H1 (cell line): ENCODE results near the gene SYNDIG1. TPM values are rescaled to one million over a fixed set of nuclear protein-coding genes. Genes with fewer than 3 reads are reported as not detected.

Source experiments
- CTCF ChIA-PET: fragments of 300-600 bp; sonication (Branson Sonifier 250); formaldehyde crosslinking; loops from one replicate; lab custom pipeline; 2021; ENCODE audit not compliant: partially characterized antibody; lab: Charles Lee
- POLR2A ChIA-PET: fragments of 300-600 bp; sonication (Branson Sonifier 250); formaldehyde crosslinking; loops from one replicate; lab custom pipeline; 2021; ENCODE audit warnings: inconsistent platforms; ENCODE audit not compliant: partially characterized antibody; lab: Charles Lee
- DNase-seq, 2 experiments: peaks; one replicate each; pipeline versions ENCODE4 v3.0.0 to v3.0.0-alpha.2; 2010 to 2022; ENCODE audit warnings: low spot score in 2 of 2, low read depth in 1 of 2, mixed read lengths in 1 of 2
- FAIRE-seq: peaks from 2 replicates; lab custom pipeline; 2011; peaks lifted over from hg19 to GRCh38; lab: Jason Lieb, UNC
- H2AFZ ChIP-seq: 2 replicates; pipeline ENCODE4 v1.8.1; 2012; ENCODE audit warnings: low read length, inconsistent platforms
- H2AK5ac ChIP-seq: 2 replicates; pipeline ENCODE4 v1.6.1; 2013; ENCODE audit warnings: low read depth, low read length
- H2BK120ac ChIP-seq: replicated peaks from 2 replicates; pipeline ENCODE3; 2013; ENCODE audit warnings: low read depth, low read length, inconsistent platforms
- H2BK12ac ChIP-seq: 2 replicates; pipeline ENCODE4 v1.6.1; 2013; ENCODE audit warnings: low read depth, low read length
- H2BK15ac ChIP-seq: 2 replicates; pipeline ENCODE4 v1.6.1; 2013; ENCODE audit warnings: low read length
- H2BK20ac ChIP-seq: 2 replicates; pipeline ENCODE4 v1.6.1; 2013; ENCODE audit warnings: low read length
- H2BK5ac ChIP-seq: 2 replicates; pipeline ENCODE4 v1.6.1; 2013; ENCODE audit warnings: low read depth, low read length
- H3K14ac ChIP-seq: 2 replicates; pipeline ENCODE4 v1.6.1; 2013; ENCODE audit warnings: inconsistent platforms; ENCODE audit not compliant: insufficient read length
- H3K18ac ChIP-seq: 2 replicates; pipeline ENCODE4 v1.6.1; 2013; ENCODE audit warnings: low read length; ENCODE audit errors: extremely low read depth
- H3K23ac ChIP-seq: 2 replicates; pipeline ENCODE4 v1.6.1; 2013; ENCODE audit warnings: inconsistent platforms; ENCODE audit not compliant: insufficient read length
- H3K23me2 ChIP-seq: 2 replicates; pipeline ENCODE4 v1.6.1; 2013; ENCODE audit warnings: low read depth, low read length
- H3K27ac ChIP-seq: 2 replicates; pipeline ENCODE4 v1.6.1; 2011; ENCODE audit warnings: low read depth, low read length, inconsistent platforms
- H3K27me3 ChIP-seq, 4 experiments: replicated peaks in 1 of 4; 1 replicate in 1 of 4; 2 replicates in 3 of 4; pipeline versions ENCODE4 v1.6.1 to v1.8.1; 2011 to 2013; ENCODE audit warnings: low read length in 3 of 4, mild to moderate bottlenecking in 3 of 4, inconsistent platforms in 2 of 4, mixed read lengths in 2 of 4, moderate library complexity in 1 of 4; ENCODE audit not compliant: control insufficient read depth in 3 of 4, insufficient read depth in 3 of 4; ENCODE audit errors: extremely low read depth in 1 of 4
- H3K36me3 ChIP-seq, 4 experiments: 2 replicates each; pipeline versions ENCODE4 v1.6.1 to v1.8.1; 2011 to 2013; ENCODE audit warnings: mild to moderate bottlenecking in 4 of 4, low read length in 3 of 4, moderate library complexity in 2 of 4, control low read depth in 1 of 4, inconsistent platforms in 1 of 4; ENCODE audit not compliant: insufficient read depth in 4 of 4, control insufficient read depth in 2 of 4
- H3K4ac ChIP-seq: replicated peaks from 2 replicates; pipeline ENCODE3; 2013; ENCODE audit warnings: low read length, low read depth, mixed read lengths, inconsistent platforms; ENCODE audit not compliant: insufficient read length
- H3K4me1 ChIP-seq, 4 experiments: replicated peaks in 1 of 4; 1 replicate in 1 of 4; 2 replicates in 3 of 4; pipeline versions ENCODE4 v1.6.1 to v1.8.1; 2011 to 2013; ENCODE audit warnings: low read length in 3 of 4, inconsistent platforms in 2 of 4, mixed read lengths in 1 of 4; ENCODE audit not compliant: insufficient read depth in 4 of 4, control insufficient read depth in 3 of 4
- H3K4me2 ChIP-seq, 2 experiments: 2 replicates each; pipeline versions ENCODE4 v1.6.1 to v1.8.1; 2011 to 2013; ENCODE audit warnings: low read depth in 2 of 2, low read length in 2 of 2, control low read depth in 1 of 2, inconsistent platforms in 1 of 2, mild to moderate bottlenecking in 1 of 2; ENCODE audit not compliant: insufficient read depth in 1 of 2
- H3K4me3 ChIP-seq, 4 experiments: fragments of 200-600, 300-600 bp in 1 of 4; sonication (generic), shearing (Covaris generic), sonication (Bioruptor Twin) in 1 of 4; 2 replicates each; pipeline versions ENCODE4 v1.5.1 to v1.8.1; 2011 to 2016; ENCODE audit warnings: low read length in 4 of 4, low read depth in 3 of 4, control low read depth in 2 of 4, inconsistent platforms in 2 of 4, mild to moderate bottlenecking in 2 of 4, mixed read lengths in 1 of 4, moderate library complexity in 1 of 4; ENCODE audit not compliant: insufficient read depth in 2 of 4; ENCODE audit errors: extremely low read depth in 1 of 4
- H3K56ac ChIP-seq: replicated peaks from 2 replicates; pipeline ENCODE3; 2013; ENCODE audit warnings: low read depth, mild to moderate bottlenecking, mixed read lengths, low read length, inconsistent platforms; ENCODE audit not compliant: insufficient read length
- H3K79me1 ChIP-seq: 2 replicates; pipeline ENCODE4 v1.6.1; 2013; ENCODE audit warnings: low read depth, low read length, control low read depth
- H3K79me2 ChIP-seq, 2 experiments: 2 replicates each; pipeline versions ENCODE4 v1.6.1 to v1.8.1; 2012 to 2013; ENCODE audit warnings: low read length in 2 of 2, mild to moderate bottlenecking in 2 of 2, inconsistent platforms in 1 of 2; ENCODE audit not compliant: insufficient read depth in 2 of 2, control insufficient read depth in 1 of 2
- H3K9ac ChIP-seq, 4 experiments: replicated peaks in 1 of 4; 1 replicate in 1 of 4; 2 replicates in 3 of 4; pipeline versions ENCODE4 v1.6.1 to v1.8.1; 2011 to 2013; ENCODE audit warnings: low read depth in 3 of 4, low read length in 3 of 4, control low read depth in 2 of 4, mild to moderate bottlenecking in 2 of 4, moderate library complexity in 2 of 4, inconsistent platforms in 1 of 4; ENCODE audit errors: extremely low read depth in 1 of 4
- H3K9me3 ChIP-seq, 2 experiments: 2 replicates each; pipeline versions ENCODE4 v1.6.1 to v1.8.1; 2012 to 2013; ENCODE audit warnings: mild to moderate bottlenecking in 2 of 2, moderate library complexity in 2 of 2, control low read depth in 1 of 2, inconsistent platforms in 1 of 2, low read depth in 1 of 2, low read length in 1 of 2, mixed read lengths in 1 of 2; ENCODE audit not compliant: insufficient read depth in 2 of 2
- H4K20me1 ChIP-seq, 2 experiments: replicated peaks in 1 of 2; 2 replicates each; pipeline versions ENCODE3 to v1.8.1; 2011 to 2013; ENCODE audit warnings: inconsistent platforms in 2 of 2, low read length in 2 of 2, mild to moderate bottlenecking in 1 of 2; ENCODE audit not compliant: insufficient read depth in 2 of 2, control insufficient read depth in 1 of 2
- H4K5ac ChIP-seq: 2 replicates; pipeline ENCODE4 v1.6.1; 2013; ENCODE audit warnings: low read length, low read depth, mixed read lengths, inconsistent platforms; ENCODE audit not compliant: insufficient read length
- H4K8ac ChIP-seq: 2 replicates; pipeline ENCODE4 v1.8.0; 2013; ENCODE audit warnings: mild to moderate bottlenecking, moderate library complexity, low read length, inconsistent platforms; ENCODE audit not compliant: insufficient read depth; ENCODE audit errors: extremely low read depth
- H4K91ac ChIP-seq: replicated peaks from 2 replicates; pipeline ENCODE3; 2013; ENCODE audit warnings: low read length, mixed read lengths, inconsistent platforms; ENCODE audit not compliant: insufficient read length
- NANOG ChIP-seq: IDR thresholded peaks from 2 replicates; pipeline ENCODE4 v1.6.1; 2011; ENCODE audit warnings: low read length, low read depth, mild to moderate bottlenecking, inconsistent platforms; ENCODE audit not compliant: insufficient read depth, poor library complexity, severe bottlenecking
- SIN3A ChIP-seq, 2 experiments: IDR thresholded peaks in 1 of 2; conservative IDR thresholded peaks in 1 of 2; 2 replicates each; pipeline ENCODE4 v1.6.1; 2011 to 2012; ENCODE audit warnings: low read length in 2 of 2, improper control_type of control experiment in 1 of 2, low read depth in 1 of 2, mild to moderate bottlenecking in 1 of 2
- WGBS, 2 experiments: shearing (Covaris generic) in 1 of 2; methylation state at CpG; one replicate each; pipeline versions ENCODE4 v1.1.6 to v1.1.7; 2013 to 2015; ENCODE audit warnings: low lambda C conversion rate in 2 of 2, mixed read lengths in 2 of 2, inconsistent platforms in 1 of 2, low coverage in 1 of 2, missing lambda C conversion rate in 1 of 2; ENCODE audit not compliant: insufficient replicate concordance in 2 of 2, insufficient coverage in 1 of 2, insufficient read length in 1 of 2; ENCODE audit errors: extremely low coverage in 1 of 2, missing lambda C conversion rate in 1 of 2; 5-methylcytosine and 5-hydroxymethylcytosine counted together
- polyA plus RNA-seq, 7 experiments: library from polyadenylated mRNA; depleted of rRNA in 3 of 7; stranded (reverse) in 5 of 7; unstranded in 2 of 7; fragments of >200 nt in 5 of 7; fragments of 200-250 nt in 2 of 7; gene quantifications; 1 replicate in 5 of 7; 2 replicates in 1 of 7; 4 replicates in 1 of 7; pipeline versions ENCODE4 v1.2.1 to v1.2.3, GENCODE V29; 2011 to 2013; ENCODE audit warnings: missing spikeins in 2 of 7, mixed read lengths in 2 of 7
- total RNA-seq: library from RNA; stranded (reverse); fragmentation: NEBNext Ultra II Directional; extraction: Animal tissue kit (Norgen Biotek cat#: 25700); gene quantifications from 2 replicates; pipeline ENCODE4 v1.2.1, GENCODE V29; 2021

The SYNDIG1 gene
- total and polyA plus RNA-seq, 2 of the 8 experiments (the other 6 are each of a cell fraction or from before 2014, with no cell fraction given): 6.5 to 7.8 TPM

DNA sequence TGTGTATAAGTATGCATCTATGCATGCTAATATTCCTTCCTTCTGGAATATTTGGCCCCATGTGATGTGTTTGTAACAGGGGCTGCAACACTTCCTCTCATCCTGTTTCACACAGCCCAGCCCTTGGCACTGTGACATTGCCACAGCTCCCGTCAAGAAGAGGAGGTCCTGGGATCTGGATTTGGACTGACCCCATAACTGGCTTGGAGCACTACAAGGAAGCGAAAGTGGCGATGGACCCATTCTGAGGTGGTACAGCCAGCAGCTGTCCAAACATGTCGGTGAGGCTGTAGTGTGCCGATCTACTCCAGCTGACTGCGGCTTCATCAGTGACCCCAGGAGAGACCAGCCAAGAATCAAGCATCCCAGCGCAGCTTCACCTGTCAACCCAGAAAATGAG is 18.2 kb downstream of the SYNDIG1 start:
- H3K9me3 ChIP-seq: no peaks in the 10 kb centered on the region
- H4K20me1 ChIP-seq: peaks cover 1 to 13% of the 10 kb centered on the region in 2 experiments
- H3K4ac ChIP-seq: no peak overlapping the region
- H2BK5ac ChIP-seq: no peak overlapping the region
- ChIA-PET CTCF (no interaction called here), POLR2A (no interaction called here)
- H3K23ac ChIP-seq: no peak overlapping the region
- peaks cover 0 to 25% of the 10 kb centered on the region in 2 experiments; a peak in 2 of 4 replicates for H3K79me2 ChIP-seq
- H3K27ac ChIP-seq: no peak overlapping the region
- no peak overlapping the region for H2AK5ac ChIP-seq
- H3K9ac ChIP-seq: no peak overlapping the region
- WGBS, 2 experiments: 98% methylated on average over 7 of the region's 7 CpGs; no CpG with 5 or more reads in 1 of the 2 experiments
- H3K4me1 ChIP-seq: peaks cover 6 to 16% (median 10%) of the 10 kb centered on the region in 4 experiments
- H3K36me3 ChIP-seq: peaks cover 0 to 15% (median 5%) of the 10 kb centered on the region in 4 experiments; a peak in 3 of 8 replicates
- FAIRE-seq (no peak), DNase-seq (no peak)
- H3K79me1 ChIP-seq: peaks cover 14% of the 10 kb centered on the region
- no peak overlapping the region for H3K4me2 ChIP-seq
- H2BK12ac ChIP-seq: no peak overlapping the region
- H4K5ac ChIP-seq: no peak overlapping the region
- H2BK120ac ChIP-seq: no peak overlapping the region
- H3K27me3 ChIP-seq: no peaks in the 10 kb centered on the region
- H3K14ac ChIP-seq: no peak overlapping the region
- H3K4me3 ChIP-seq: no peak overlapping the region
- H3K23me2 ChIP-seq: peaks cover 4% of the 10 kb centered on the region; the same call in 1 of the 2 replicates
- H2AFZ ChIP-seq: no peak overlapping the region
- H4K91ac ChIP-seq: no peak overlapping the region
- no peak overlapping the region for H2BK15ac ChIP-seq
- H2BK20ac ChIP-seq: no peak overlapping the region
- no peak overlapping the region for H4K8ac ChIP-seq
- no peak overlapping the region for H3K18ac ChIP-seq
- no peak overlapping the region for H3K56ac ChIP-seq
- TF ChIP-seq NANOG (no peak), SIN3A (conservative IDR thresholded peaks at IDR 0.05 in 1 of 2, IDR thresholded peaks at IDR 0.05 in 1 of 2; ENCODE audit: low read depth in 1 of 2, low read length in 2 of 2) (no peak)
